Ishikawa (cell line): ENCODE measurements around the gene FAM120B.

Source experiments
- CEBPB ChIP-seq: IDR thresholded peaks from 2 replicates; pipeline ENCODE4 v1.6.1; 2012
- CREB1 ChIP-seq: IDR thresholded peaks from 2 replicates; pipeline ENCODE4 v1.6.1; 2012; ENCODE audit warnings: low read depth
- EGR1 ChIP-seq: IDR thresholded peaks from 2 replicates; pipeline ENCODE4 v1.6.1; 2012
- EP300 ChIP-seq: IDR thresholded peaks from 2 replicates; pipeline ENCODE4 v1.6.1; 2012; ENCODE audit warnings: borderline replicate concordance
- FOXM1 ChIP-seq: IDR thresholded peaks from 2 replicates; pipeline ENCODE4 v1.6.1; 2012; ENCODE audit warnings: low read depth, borderline replicate concordance
- NFIC ChIP-seq: IDR thresholded peaks from 2 replicates; pipeline ENCODE4 v1.6.1; 2012
- RAD21 ChIP-seq: IDR thresholded peaks from 2 replicates; pipeline ENCODE4 v1.6.1; 2012; ENCODE audit warnings: low read depth
- REST ChIP-seq: IDR thresholded peaks from 2 replicates; pipeline ENCODE4 v1.6.1; 2012; ENCODE audit warnings: low read depth, mild to moderate bottlenecking
- TAF1 ChIP-seq: IDR thresholded peaks from 2 replicates; pipeline ENCODE4 v1.6.1; 2012; ENCODE audit warnings: low read depth, mild to moderate bottlenecking
- TCF12 ChIP-seq: IDR thresholded peaks from 2 replicates; pipeline ENCODE4 v1.6.1; 2012; ENCODE audit warnings: low read depth
- TEAD4 ChIP-seq: IDR thresholded peaks from 2 replicates; pipeline ENCODE4 v1.6.1; 2012
- YY1 ChIP-seq: IDR thresholded peaks from 2 replicates; pipeline ENCODE4 v1.6.1; 2012; ENCODE audit warnings: low read depth
- ZBTB7A ChIP-seq: IDR thresholded peaks from 2 replicates; pipeline ENCODE4 v1.6.1; 2012; ENCODE audit warnings: low read depth
- TF ChIP-seq, protein P1 (sequence below): IDR thresholded peaks from 2 replicates; pipeline ENCODE4 v1.6.1; 2012
- TF ChIP-seq, protein P2 (sequence below): IDR thresholded peaks from 2 replicates; pipeline ENCODE4 v1.6.1; 2012

FAM120B gene

GRCh38 chr6:170268216-170269129, 38.1 kb upstream of the FAM120B start:
- TF ChIP-seq, protein P1, sequence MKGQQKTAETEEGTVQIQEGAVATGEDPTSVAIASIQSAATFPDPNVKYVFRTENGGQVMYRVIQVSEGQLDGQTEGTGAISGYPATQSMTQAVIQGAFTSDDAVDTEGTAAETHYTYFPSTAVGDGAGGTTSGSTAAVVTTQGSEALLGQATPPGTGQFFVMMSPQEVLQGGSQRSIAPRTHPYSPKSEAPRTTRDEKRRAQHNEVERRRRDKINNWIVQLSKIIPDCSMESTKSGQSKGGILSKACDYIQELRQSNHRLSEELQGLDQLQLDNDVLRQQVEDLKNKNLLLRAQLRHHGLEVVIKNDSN = no peak
- TF ChIP-seq RAD21 (no peak), EP300 (no peak), TEAD4 (no peak), NFIC (no peak)

DNA sequence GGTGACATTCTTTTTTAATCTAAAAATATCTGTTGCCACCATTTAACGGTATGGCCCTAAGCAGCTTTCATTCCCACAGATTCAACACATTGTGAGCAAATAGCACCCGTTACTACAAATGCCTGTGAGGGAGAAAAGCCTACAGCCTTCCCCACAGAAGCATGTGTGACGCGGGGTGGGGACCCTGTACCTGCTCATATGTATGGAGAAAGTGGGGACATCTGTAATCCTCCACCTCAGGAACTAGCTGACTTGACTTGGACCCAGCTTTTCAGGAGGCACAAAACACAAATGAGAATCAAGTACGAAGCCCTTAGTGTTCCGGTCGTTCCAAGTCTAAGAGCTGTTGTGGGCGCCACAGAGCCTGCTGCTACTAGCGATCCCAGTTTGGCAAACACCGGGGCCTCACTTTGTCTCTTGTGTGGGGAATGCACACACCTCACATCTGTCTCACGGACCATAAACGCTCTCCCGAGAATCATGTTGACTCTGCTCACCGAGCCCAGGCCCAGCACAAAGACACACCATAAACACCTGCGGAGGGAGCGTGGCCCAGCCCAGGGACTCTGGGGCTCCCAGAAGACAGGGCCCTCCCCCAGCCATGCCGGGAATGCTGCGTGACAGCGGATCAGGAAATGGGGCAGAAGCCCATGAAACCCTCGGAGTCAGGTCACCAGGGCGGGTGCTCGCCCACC, 37.3 kb upstream of the FAM120B start:
- TF ChIP-seq RAD21 = no peak
- no peak for TF ChIP-seq CREB1
- TF ChIP-seq ZBTB7A = no peak
- no peak for TF ChIP-seq EP300
- TF ChIP-seq YY1 = no peak
- TF ChIP-seq REST = no peak
- no peak for TF ChIP-seq TEAD4
- no peak for TF ChIP-seq CEBPB
- TF ChIP-seq EGR1 = no peak
- TF ChIP-seq, protein P2, sequence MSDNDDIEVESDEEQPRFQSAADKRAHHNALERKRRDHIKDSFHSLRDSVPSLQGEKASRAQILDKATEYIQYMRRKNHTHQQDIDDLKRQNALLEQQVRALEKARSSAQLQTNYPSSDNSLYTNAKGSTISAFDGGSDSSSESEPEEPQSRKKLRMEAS = no peak
- TF ChIP-seq TAF1 = no peak
- no peak for TF ChIP-seq NFIC
- TF ChIP-seq FOXM1 = no peak

DNA sequence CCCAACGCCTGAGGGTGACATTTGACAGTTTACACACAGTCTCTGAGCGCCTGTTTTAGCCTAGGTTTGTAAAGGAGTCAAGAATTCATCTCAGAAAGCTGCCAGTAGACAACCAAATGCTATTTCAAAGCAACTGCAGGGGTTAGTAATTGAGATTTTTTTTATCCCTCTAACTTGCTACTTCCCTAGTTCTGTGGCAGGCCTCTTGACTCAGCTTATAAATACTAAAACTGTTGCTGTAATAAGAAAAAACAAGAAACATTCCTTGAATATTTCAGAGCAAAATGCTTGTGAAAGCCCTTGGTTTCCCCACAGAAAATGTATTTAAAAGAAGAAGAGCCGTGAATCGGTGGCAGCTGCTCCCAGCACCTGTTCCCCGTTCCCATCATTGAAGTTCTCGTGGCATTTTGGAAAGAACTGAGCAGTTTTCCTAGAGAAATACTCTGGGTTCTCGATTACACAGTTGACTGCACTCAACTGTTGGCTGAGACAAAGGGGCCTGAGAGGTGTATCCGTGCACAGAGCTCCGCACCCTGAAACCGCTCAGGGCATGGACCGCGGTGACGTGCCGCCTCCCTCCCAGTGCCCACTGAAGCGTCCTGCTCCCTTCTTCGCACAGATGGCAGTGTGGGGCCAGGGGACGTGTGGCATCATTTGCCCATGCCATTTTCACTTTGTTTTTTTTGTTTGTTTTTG, 36.6 kb upstream of the FAM120B start:
- no peak for TF ChIP-seq TCF12

- no peak for TF ChIP-seq NFIC
- TF ChIP-seq, protein P1 = no peak
- TF ChIP-seq TEAD4 = no peak
- TF ChIP-seq, protein P2 = no peak
- no peak for TF ChIP-seq CREB1
- TF ChIP-seq ZBTB7A = no peak
- no peak for TF ChIP-seq TCF12
- TF ChIP-seq FOXM1 = no peak
Measured at GRCh38 chr6:170270984-170271593, 35.5 kb upstream of the FAM120B start.

GRCh38 chr6:170271771-170272314, 34.7 kb upstream of the FAM120B start:
- TF ChIP-seq FOXM1 (no peak), TCF12 (no peak), ZBTB7A (no peak), TAF1 (no peak), EP300 (no peak), CEBPB (no peak), NFIC (no peak), TEAD4 (no peak), YY1 (no peak), REST (no peak), RAD21 (no peak), EGR1 (no peak), CREB1 (no peak)
- TF ChIP-seq, protein P1 = no peak
- TF ChIP-seq, protein P2 = no peak
